Stimulated activated CD4-positive, alpha-beta T cell treated with anti-CD3 and anti-CD28 coated beads, Interleukin-4, amount 100 ng/mL, for 48 hours (primary cell): Measurements from ENCODE around the gene MDC1.
"Not testable (repeated sequence)": the region's sequence is repeated elsewhere in the genome, so short reads cannot be mapped to it uniquely, and the experiment has no call there.

Experiments
- DNase-seq, 2 donors: peaks; one replicate each; pipeline ENCODE4 v3.0.0-alpha.2; 2020; ENCODE audit warnings: low read depth in 2 of 2

MDC1 gene

GRCh38 chr6:30717129-30717844, at the start of gene MDC1:
MDC1 (minus strand) TSS chr6:30717281; CDS start chr6:30715175, 2,106 bp downstream.
- DNase-seq = peak; percentile 96 to 99

- no peak for DNase-seq
Measured at GRCh38 chr6:30766461-30767157, 49.5 kb upstream of the MDC1 start.

GRCh38 chr6:30765495-30765894, 48.4 kb upstream of the MDC1 start:
- DNase-seq = not testable (repeated sequence)

GRCh38 chr6:30764490-30765043, 47.5 kb upstream of the MDC1 start:
- not testable (repeated sequence) for DNase-seq

- DNase-seq = no peak
Measured at GRCh38 chr6:30763618-30764489, 46.8 kb upstream of the MDC1 start.

- DNase-seq = no peak
Measured at GRCh38 chr6:30763155-30763617, 46.1 kb upstream of the MDC1 start.

- no peak for DNase-seq
Measured at GRCh38 chr6:30761791-30762429, 44.8 kb upstream of the MDC1 start.

GRCh38 chr6:30760549-30760948, 43.5 kb upstream of the MDC1 start:
- no peak for DNase-seq

GRCh38 chr6:30759575-30760239, 42.6 kb upstream of the MDC1 start:
- no peak for DNase-seq

GRCh38 chr6:30757261-30757904, 40.3 kb upstream of the MDC1 start:
- DNase-seq = no peak

- DNase-seq = not testable (repeated sequence)
Measured at GRCh38 chr6:30756405-30757003, 39.4 kb upstream of the MDC1 start.

GRCh38 chr6:30754631-30755030, 37.5 kb upstream of the MDC1 start:
- no peak for DNase-seq

- no peak for DNase-seq
Measured at GRCh38 chr6:30752157-30752927, 35.3 kb upstream of the MDC1 start.

GRCh38 chr6:30750379-30750668, 33.2 kb upstream of the MDC1 start:
- DNase-seq = no peak

- DNase-seq = no peak
Measured at GRCh38 chr6:30749554-30750378, 32.7 kb upstream of the MDC1 start.

- no peak for DNase-seq
Measured at GRCh38 chr6:30748851-30749540, 31.9 kb upstream of the MDC1 start.

GRCh38 chr6:30747902-30748769, 31.1 kb upstream of the MDC1 start:
- no peak for DNase-seq
